Ascending aorta (tissue), 2 donors: ENCODE results near the gene CAMK2N2. TPM values are rescaled to one million over a fixed set of nuclear protein-coding genes. Genes with fewer than 3 reads are reported as not detected.

Experiments
- DNase-seq, 2 donors: peaks; one replicate each; pipeline ENCODE4 v3.0.0-alpha.2; 2019; ENCODE audit warnings: low spot score in 2 of 2
- H3K27ac ChIP-seq, 2 donors: fragments of 200-600 bp; sonication (generic); one replicate each; pipeline ENCODE4 v1.5.1; 2016 to 2017; ENCODE audit warnings: mild to moderate bottlenecking in 1 of 2
- H3K27me3 ChIP-seq: fragments of 200-600 bp; sonication (generic); one replicate; pipeline ENCODE4 v1.5.1; 2017
- H3K36me3 ChIP-seq, 2 donors: fragments of 200-600 bp; sonication (generic); one replicate each; pipeline ENCODE4 v1.5.1; 2016
- H3K4me1 ChIP-seq, 2 donors: fragments of 200-600 bp; sonication (generic); one replicate each; pipeline ENCODE4 v1.5.1; 2016 to 2017; ENCODE audit warnings: mild to moderate bottlenecking in 1 of 2
- H3K4me3 ChIP-seq, 2 donors: fragments of 200-600 bp; sonication (generic); one replicate each; pipeline ENCODE4 v1.5.1; 2016 to 2017; ENCODE audit warnings: mild to moderate bottlenecking in 1 of 2
- H3K9me3 ChIP-seq, 2 donors: fragments of 200-600 bp; sonication (generic); one replicate each; pipeline ENCODE4 v1.5.1; 2016
- CTCF ChIP-seq, 3 experiments: fragments of 200-600 bp in 2 of 3; fragments of 450-650 bp in 1 of 3; sonication (generic) in 2 of 3; IDR thresholded peaks; one replicate each; pipeline ENCODE4 v1.5.1; 2016 to 2019; ENCODE audit warnings: antibody characterized with exemption in 3 of 3, mild to moderate bottlenecking in 1 of 3, moderate library complexity in 1 of 3
- intact Hi-C: fragments of 100-400 bp; cut with DNase I; formaldehyde crosslinking; loops from one replicate; pipeline ENCODE4 v1.15.1; 2023
- total RNA-seq: library from RNA; depleted of rRNA; stranded (reverse); fragments of >200 nt; gene quantifications from one replicate; pipeline ENCODE4 v1.1.0, GENCODE V29; 2016

Gene CAMK2N2
- total RNA-seq, 1 donor from 2014 or later = not detected

DNA sequence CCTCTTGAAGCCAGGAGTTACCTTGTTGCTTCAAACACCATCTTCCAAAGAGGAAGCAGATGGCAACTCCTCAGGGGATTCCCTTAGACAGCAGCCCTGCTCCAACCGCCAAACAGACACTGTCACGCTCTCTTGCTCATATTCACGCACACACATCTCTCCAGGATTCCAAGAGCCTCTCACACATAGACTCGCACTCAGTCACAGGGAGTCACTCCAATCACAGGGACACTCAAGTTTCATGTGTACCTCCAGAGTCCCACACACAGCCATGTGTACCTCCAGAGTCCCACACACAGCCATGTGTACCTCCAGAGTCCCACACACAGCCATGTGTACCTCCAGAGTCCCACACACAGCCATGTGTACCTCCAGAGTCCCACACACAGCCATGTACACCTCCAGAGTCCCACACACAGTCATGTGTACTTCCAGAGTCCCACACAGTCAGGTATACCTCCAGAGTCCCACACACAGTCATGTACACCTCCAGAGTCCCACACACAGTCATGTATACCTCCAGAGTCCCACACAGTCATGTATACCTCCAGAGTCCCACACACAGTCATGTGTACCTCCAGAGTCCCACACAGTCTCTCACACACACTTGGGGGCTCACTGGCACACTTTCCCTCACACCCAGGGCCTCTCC lies 25.8 kb downstream of the CAMK2N2 start:
- intact Hi-C loops = no loop called here
- Histone ChIP-seq H3K4me3 (no peak overlapping the region), H3K36me3 (no peaks in the 10 kb centered on the region), H3K9me3 (no peaks in the 10 kb centered on the region), H3K27me3 (peaks cover 14% of the 10 kb centered on the region), H3K4me1 (peaks cover 0 to 4% of the 10 kb centered on the region in 2 donors), H3K27ac (no peak overlapping the region)
- DNase-seq = no peak
- no peak for TF ChIP-seq CTCF (IDR thresholded peaks at IDR 0.05)

- intact Hi-C loops = no loop called here
- H3K27me3 ChIP-seq = peaks cover 21% of the 10 kb centered on the region
Observed at GRCh38 chr3:184234671-184235380, 26.5 kb downstream of the CAMK2N2 start.

GRCh38 chr3:184234224-184234623 lies 27.1 kb downstream of the CAMK2N2 start:
- H3K36me3 ChIP-seq = no peaks in the 10 kb centered on the region
- intact Hi-C loops = no loop called here
- H3K27me3 ChIP-seq = peaks cover 25% of the 10 kb centered on the region
- no peak for TF ChIP-seq CTCF (IDR thresholded peaks at IDR 0.05)
- peaks cover 10% of the 10 kb centered on the region in 2 donors for H3K4me1 ChIP-seq
- no peak overlapping the region for H3K27ac ChIP-seq
- H3K4me3 ChIP-seq = no peak overlapping the region
- no peak for DNase-seq
- H3K9me3 ChIP-seq = no peaks in the 10 kb centered on the region

More at GRCh38 chr3:184234671-184235380, 26.5 kb downstream of the CAMK2N2 start:
- Histone ChIP-seq H3K27ac (no peak overlapping the region), H3K36me3 (no peaks in the 10 kb centered on the region), H3K4me3 (no peak overlapping the region), H3K9me3 (no peaks in the 10 kb centered on the region), H3K4me1 (peaks cover 6 to 10% of the 10 kb centered on the region in 2 donors)
- no peak for TF ChIP-seq CTCF (IDR thresholded peaks at IDR 0.05)
- DNase-seq = no peak

GRCh38 chr3:184233127-184233843 lies 28.1 kb downstream of the CAMK2N2 start:
- DNase-seq = no peak
- H3K27me3 ChIP-seq = peaks cover 25% of the 10 kb centered on the region
- intact Hi-C loops = no loop called here

GRCh38 chr3:184231671-184232070 lies 29.7 kb downstream of the CAMK2N2 start:
- intact Hi-C loops = no loop called here
- no peak overlapping the region for H3K27ac ChIP-seq
- no peak for DNase-seq
- peaks cover 10% of the 10 kb centered on the region in 2 donors for H3K4me1 ChIP-seq
- H3K9me3 ChIP-seq = no peaks in the 10 kb centered on the region
- TF ChIP-seq CTCF (IDR thresholded peaks at IDR 0.05) = no peak
- no peak overlapping the region for H3K4me3 ChIP-seq
- peaks cover 25% of the 10 kb centered on the region for H3K27me3 ChIP-seq
- no peaks in the 10 kb centered on the region for H3K36me3 ChIP-seq

More at GRCh38 chr3:184233127-184233843, 28.1 kb downstream of the CAMK2N2 start:
- no peak for TF ChIP-seq CTCF (IDR thresholded peaks at IDR 0.05)
- no peaks in the 10 kb centered on the region for H3K36me3 ChIP-seq
- peaks cover 10% of the 10 kb centered on the region in 2 donors for H3K4me1 ChIP-seq
- no peak overlapping the region for H3K27ac ChIP-seq
- H3K9me3 ChIP-seq = no peaks in the 10 kb centered on the region
- no peak overlapping the region for H3K4me3 ChIP-seq
